ENCODE results near the gene PCSK6. TPM values are rescaled to one million over a fixed set of nuclear protein-coding genes. Genes with fewer than 3 reads are reported as not detected.

Gene PCSK6
- total RNA-seq, 1 donor = 0.72 TPM

- Histone ChIP-seq H3K4me3 (ENCODE audit: insufficient read depth, low read length) (no peak overlapping the region), H3K79me2 (ENCODE audit: insufficient read depth, low read length) (no peaks in the 10 kb centered on the region), H3K4me1 (ENCODE audit: insufficient read depth, low read length) (peaks cover 16% of the 10 kb centered on the region), H3K9me3 (ENCODE audit: low read depth, low read length) (no peaks in the 10 kb centered on the region), H4K20me1 (ENCODE audit: insufficient read depth, low read length) (no peaks in the 10 kb centered on the region), H3K27ac (ENCODE audit: low read depth, low read length) (no peak overlapping the region), H3K4me2 (ENCODE audit: insufficient read depth, low read length) (no peak overlapping the region), H2AFZ (ENCODE audit: low read length) (no peak overlapping the region), H3K27me3 (ENCODE audit: insufficient read depth, low read length) (no peaks in the 10 kb centered on the region), H3K36me3 (ENCODE audit: insufficient read depth, low read length) (no peaks in the 10 kb centered on the region)
- no peak for TF ChIP-seq CTCF (IDR thresholded peaks at IDR 0.05; ENCODE audit: extremely low read depth, low read depth, low read length)
- no peak for DNase-seq (ENCODE audit: insufficient read length, low spot score, missing footprints)
These were observed 48.5 kb downstream of the PCSK6 start for GRCh38 chr15:101440846-101441590.

- Histone ChIP-seq H3K4me3 (ENCODE audit: insufficient read depth, low read length) (peak overlapping the region; percentile 44), H2AFZ (ENCODE audit: low read length) (peak overlapping the region; percentile 44)
These were observed 49.6 kb downstream of the PCSK6 start for GRCh38 chr15:101439920-101440319.

GRCh38 chr15:101439285-101439919 is 50.1 kb downstream of the PCSK6 start:
- H3K4me1 ChIP-seq (ENCODE audit: insufficient read depth, low read length) = peaks cover 13% of the 10 kb centered on the region
- H4K20me1 ChIP-seq (ENCODE audit: insufficient read depth, low read length) = no peaks in the 10 kb centered on the region
- DNase-seq (ENCODE audit: insufficient read length, low spot score, missing footprints) = peak; percentile 71
- no peaks in the 10 kb centered on the region for H3K79me2 ChIP-seq (ENCODE audit: insufficient read depth, low read length)
- TF ChIP-seq CTCF (IDR thresholded peaks at IDR 0.05; ENCODE audit: extremely low read depth, low read depth, low read length) = no peak
- no peaks in the 10 kb centered on the region for H3K9me3 ChIP-seq (ENCODE audit: low read depth, low read length)
- no peaks in the 10 kb centered on the region for H3K27me3 ChIP-seq (ENCODE audit: insufficient read depth, low read length)
- peak overlapping the region; percentile 54 for H3K27ac ChIP-seq (ENCODE audit: low read depth, low read length)
- peak overlapping the region; percentile 36 for H2AFZ ChIP-seq (ENCODE audit: low read length)
- H3K36me3 ChIP-seq (ENCODE audit: insufficient read depth, low read length) = no peaks in the 10 kb centered on the region
- H3K4me2 ChIP-seq (ENCODE audit: insufficient read depth, low read length) = peak overlapping the region; percentile 65
- peak overlapping the region; percentile 44 for H3K4me3 ChIP-seq (ENCODE audit: insufficient read depth, low read length)

More at GRCh38 chr15:101439920-101440319, 49.6 kb downstream of the PCSK6 start:
- H3K4me2 ChIP-seq (ENCODE audit: insufficient read depth, low read length) = peak overlapping the region; percentile 65
- H3K79me2 ChIP-seq (ENCODE audit: insufficient read depth, low read length) = no peaks in the 10 kb centered on the region
- no peaks in the 10 kb centered on the region for H3K36me3 ChIP-seq (ENCODE audit: insufficient read depth, low read length)
- peak overlapping the region; percentile 54 for H3K27ac ChIP-seq (ENCODE audit: low read depth, low read length)
- peaks cover 13% of the 10 kb centered on the region for H3K4me1 ChIP-seq (ENCODE audit: insufficient read depth, low read length)
- H3K9me3 ChIP-seq (ENCODE audit: low read depth, low read length) = no peaks in the 10 kb centered on the region
- TF ChIP-seq CTCF (IDR thresholded peaks at IDR 0.05; ENCODE audit: extremely low read depth, low read depth, low read length) = no peak
- H3K27me3 ChIP-seq (ENCODE audit: insufficient read depth, low read length) = no peaks in the 10 kb centered on the region
- DNase-seq (ENCODE audit: insufficient read length, low spot score, missing footprints) = peak; percentile 83
- no peaks in the 10 kb centered on the region for H4K20me1 ChIP-seq (ENCODE audit: insufficient read depth, low read length)

All from osteoblast (primary cell).